Breast epithelium (tissue), 4 donors: ENCODE results near the gene TYRO3. TPM values are rescaled to one million over a fixed set of nuclear protein-coding genes. Genes with fewer than 3 reads are reported as not detected.

ENCODE experiments used
- DNase-seq, 2 donors: peaks; one replicate each; pipeline ENCODE4 v3.0.0-alpha.2; 2019; ENCODE audit warnings: low spot score in 2 of 2
- H3K27ac ChIP-seq, 2 donors: fragments of 200-600 bp; sonication (generic) in 1 of 2; one replicate each; pipeline ENCODE4 v1.5.1; 2016 to 2019; ENCODE audit warnings: mild to moderate bottlenecking in 1 of 2
- H3K27me3 ChIP-seq, 2 donors: fragments of 200-600 bp; sonication (generic) in 1 of 2; one replicate each; pipeline versions ENCODE4 v1.5.1 to v1.6.0; 2017 to 2019; ENCODE audit warnings: control low read depth in 1 of 2, mild to moderate bottlenecking in 1 of 2
- H3K36me3 ChIP-seq: fragments of 200-600 bp; one replicate; pipeline ENCODE4 v1.5.1; 2019
- H3K4me1 ChIP-seq, 2 donors: fragments of 200-600 bp; sonication (generic); one replicate each; pipeline ENCODE4 v1.5.1; 2016 to 2019; ENCODE audit warnings: control low read depth in 1 of 2
- H3K4me3 ChIP-seq, 3 donors: fragments of 200-600 bp; sonication (generic); 1 replicate in 2 of 3; 2 replicates in 1 of 3; pipeline ENCODE4 v1.5.1; 2016 to 2019; ENCODE audit warnings: mild to moderate bottlenecking in 3 of 3, moderate library complexity in 2 of 3
- H3K9me3 ChIP-seq, 2 donors: fragments of 200-600 bp; sonication (generic) in 1 of 2; one replicate each; pipeline ENCODE4 v1.5.1; 2016 to 2019; ENCODE audit warnings: control low read depth in 1 of 2
- POLR2A ChIP-seq: fragments of 450-650 bp; IDR thresholded peaks from one replicate; pipeline ENCODE4 v1.6.1; 2016; ENCODE audit warnings: antibody characterized with exemption, mild to moderate bottlenecking, moderate library complexity
- POLR2AphosphoS5 ChIP-seq, 3 donors: sonication (generic); formaldehyde crosslinking; IDR thresholded peaks; one replicate each; pipeline ENCODE4 v1.6.1; 2017; ENCODE audit warnings: antibody characterized with exemption in 3 of 3
- intact Hi-C: fragments of 100-400 bp; cut with DNase I; formaldehyde crosslinking; loops from one replicate; pipeline ENCODE4 v1.15.1; 2023; ENCODE audit warnings: low total_unique reads
- total RNA-seq, 3 donors: library from RNA; depleted of rRNA; stranded (reverse); fragments of >200 nt; gene quantifications; one replicate each; pipeline ENCODE4 v1.1.0, GENCODE V29; 2016
- TF ChIP-seq, protein P1 (sequence below), 3 donors: fragments of 450-650 bp; IDR thresholded peaks; one replicate each; pipeline ENCODE4 v1.5.1; 2016 to 2017; ENCODE audit warnings: antibody characterized with exemption in 3 of 3, mild to moderate bottlenecking in 3 of 3, moderate library complexity in 3 of 3

TYRO3 gene
- total RNA-seq, 3 donors from 2014 or later = 6.9 to 36.8 (median 8.8) TPM

DNA sequence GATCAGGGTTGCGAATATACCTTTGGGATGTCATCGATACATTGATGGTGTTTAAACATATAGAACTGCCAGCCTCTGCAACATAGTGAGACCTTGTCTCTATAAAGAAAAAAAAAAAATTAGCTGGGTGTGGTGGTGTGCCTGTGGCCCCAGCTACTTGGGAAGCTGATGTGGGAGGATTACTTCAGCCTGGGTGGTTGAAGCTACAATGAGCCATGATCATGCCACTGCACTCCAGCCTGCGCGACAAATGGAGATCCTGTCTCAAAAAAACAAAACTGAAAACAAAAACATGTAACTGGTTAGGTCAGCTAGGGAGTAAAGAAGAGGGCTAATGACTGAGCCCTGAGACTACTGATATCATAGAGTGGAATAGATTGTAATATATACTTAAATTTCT, 70.5 kb downstream of the TYRO3 start:
- Histone ChIP-seq H3K36me3 (no peaks in the 10 kb centered on the region), H3K4me1 (no peaks in the 10 kb centered on the region), H3K27me3 (no peaks in the 10 kb centered on the region), H3K27ac (no peak overlapping the region), H3K9me3 (no peaks in the 10 kb centered on the region), H3K4me3 (no peak overlapping the region)
- TF ChIP-seq POLR2AphosphoS5 (IDR thresholded peaks at IDR 0.05) = no peak
- no peak for TF ChIP-seq POLR2A
- TF ChIP-seq, protein P1, sequence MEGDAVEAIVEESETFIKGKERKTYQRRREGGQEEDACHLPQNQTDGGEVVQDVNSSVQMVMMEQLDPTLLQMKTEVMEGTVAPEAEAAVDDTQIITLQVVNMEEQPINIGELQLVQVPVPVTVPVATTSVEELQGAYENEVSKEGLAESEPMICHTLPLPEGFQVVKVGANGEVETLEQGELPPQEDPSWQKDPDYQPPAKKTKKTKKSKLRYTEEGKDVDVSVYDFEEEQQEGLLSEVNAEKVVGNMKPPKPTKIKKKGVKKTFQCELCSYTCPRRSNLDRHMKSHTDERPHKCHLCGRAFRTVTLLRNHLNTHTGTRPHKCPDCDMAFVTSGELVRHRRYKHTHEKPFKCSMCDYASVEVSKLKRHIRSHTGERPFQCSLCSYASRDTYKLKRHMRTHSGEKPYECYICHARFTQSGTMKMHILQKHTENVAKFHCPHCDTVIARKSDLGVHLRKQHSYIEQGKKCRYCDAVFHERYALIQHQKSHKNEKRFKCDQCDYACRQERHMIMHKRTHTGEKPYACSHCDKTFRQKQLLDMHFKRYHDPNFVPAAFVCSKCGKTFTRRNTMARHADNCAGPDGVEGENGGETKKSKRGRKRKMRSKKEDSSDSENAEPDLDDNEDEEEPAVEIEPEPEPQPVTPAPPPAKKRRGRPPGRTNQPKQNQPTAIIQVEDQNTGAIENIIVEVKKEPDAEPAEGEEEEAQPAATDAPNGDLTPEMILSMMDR (IDR thresholded peaks at IDR 0.05) = no peak
- no peak for DNase-seq
- intact Hi-C loops = no loop called here

DNA sequence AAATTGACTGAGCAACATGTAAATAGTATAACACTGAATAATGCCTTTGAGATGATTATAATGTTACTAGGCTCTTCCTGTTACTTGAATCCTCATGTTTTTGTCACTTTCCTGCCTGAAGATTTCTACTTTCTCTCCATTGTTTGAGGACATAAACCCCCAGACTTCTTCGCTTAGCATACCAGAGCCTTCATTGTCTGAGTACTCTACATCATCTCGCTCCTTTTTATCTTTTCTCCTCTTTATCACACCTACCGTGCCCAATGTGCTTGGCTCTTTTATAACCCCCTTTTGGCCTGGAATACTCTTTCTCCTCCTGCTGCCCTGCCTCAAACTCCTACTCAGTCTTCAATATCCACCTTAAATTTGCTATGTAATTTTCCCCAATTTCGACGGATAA, 70.9 kb downstream of the TYRO3 start:
- no peak for DNase-seq
- Histone ChIP-seq H3K4me3 (no peak overlapping the region), H3K27me3 (no peaks in the 10 kb centered on the region), H3K27ac (no peak overlapping the region), H3K9me3 (no peaks in the 10 kb centered on the region), H3K4me1 (no peaks in the 10 kb centered on the region), H3K36me3 (no peaks in the 10 kb centered on the region)
- TF ChIP-seq POLR2A (no peak), POLR2AphosphoS5 (IDR thresholded peaks at IDR 0.05) (no peak)
- TF ChIP-seq, protein P1 (IDR thresholded peaks at IDR 0.05) = no peak
- intact Hi-C loops = no loop called here

DNA sequence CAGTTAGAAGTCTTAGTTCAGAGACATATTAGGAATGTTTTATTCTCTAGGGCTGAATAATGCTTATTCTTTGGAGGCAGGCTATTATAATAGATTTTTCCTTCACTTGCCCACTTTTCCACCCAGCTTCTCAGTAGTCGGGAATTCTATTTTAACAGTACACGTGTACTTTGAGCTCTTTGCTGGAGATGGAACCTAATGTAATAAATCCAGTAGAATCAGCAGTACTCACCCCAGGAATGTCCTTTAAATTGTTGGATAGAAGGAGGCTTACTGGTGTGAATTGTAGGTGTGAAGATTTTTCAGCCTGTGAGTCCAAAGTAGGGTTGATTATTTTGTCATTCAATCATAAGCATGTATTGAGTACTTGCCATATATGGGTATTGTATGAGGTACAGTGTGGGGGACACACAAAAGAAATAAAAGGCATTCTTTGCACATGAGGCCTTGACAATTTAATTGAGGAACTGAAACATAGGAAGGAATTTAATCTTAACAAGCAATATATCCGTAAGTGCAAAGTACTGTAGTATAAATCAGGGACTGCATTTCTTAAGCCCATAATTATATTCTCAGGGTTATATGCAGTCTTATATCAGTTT, 71.7 kb downstream of the TYRO3 start:
- no peaks in the 10 kb centered on the region for H3K36me3 ChIP-seq
- intact Hi-C loops = no loop called here
- no peak for DNase-seq
- H3K4me1 ChIP-seq = no peaks in the 10 kb centered on the region
- no peak overlapping the region for H3K4me3 ChIP-seq
- H3K27me3 ChIP-seq = no peaks in the 10 kb centered on the region
- H3K27ac ChIP-seq = no peak overlapping the region
- no peaks in the 10 kb centered on the region for H3K9me3 ChIP-seq
- TF ChIP-seq POLR2A (no peak), POLR2AphosphoS5 (IDR thresholded peaks at IDR 0.05) (no peak)
- TF ChIP-seq, protein P1 (IDR thresholded peaks at IDR 0.05) = no peak

DNA sequence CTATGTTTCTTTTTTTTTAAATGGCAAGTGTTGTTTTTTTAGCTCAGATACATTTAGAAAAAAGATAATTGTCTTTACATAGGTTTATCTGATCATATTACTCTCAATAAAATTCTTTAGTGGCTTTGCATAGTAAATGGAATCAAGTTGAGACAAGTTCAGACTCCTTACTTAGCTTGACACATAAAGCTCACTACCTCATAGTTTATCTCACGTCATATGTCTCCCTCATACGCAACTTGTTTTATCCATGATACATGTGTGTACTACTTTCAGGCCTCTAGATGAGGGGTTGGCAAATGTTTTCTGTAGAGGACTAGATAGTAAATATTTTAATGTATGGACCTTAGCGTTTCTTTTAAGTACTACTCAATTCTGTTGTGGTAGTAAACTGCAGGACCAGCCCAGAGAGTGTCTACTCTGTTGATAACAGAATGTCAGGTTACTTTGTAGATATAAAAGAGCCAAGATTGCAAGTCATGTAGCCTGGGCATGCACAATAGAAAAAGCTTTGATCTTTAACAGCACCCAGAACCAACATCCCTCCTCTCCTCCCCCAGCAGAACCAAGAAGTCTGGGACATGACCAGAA, 73.0 kb downstream of the TYRO3 start:
- Histone ChIP-seq H3K4me1 (no peaks in the 10 kb centered on the region), H3K27me3 (no peaks in the 10 kb centered on the region), H3K9me3 (no peaks in the 10 kb centered on the region), H3K27ac (no peak overlapping the region), H3K4me3 (no peak overlapping the region), H3K36me3 (no peaks in the 10 kb centered on the region)
- DNase-seq = no peak
- TF ChIP-seq, protein P1 (IDR thresholded peaks at IDR 0.05) = no peak
- TF ChIP-seq POLR2A (no peak), POLR2AphosphoS5 (IDR thresholded peaks at IDR 0.05) (no peak)
- intact Hi-C loops = no loop called here

Other genes starting within 250 kb of the TYRO3 start
- under 1 TPM; 0.33 to 0.80 (median 0.44) TPM for gene OIP5, start 226.6 kb upstream of the TYRO3 start, total RNA-seq
- 1 to 10 TPM; 5.0 to 8.2 (median 6.9) TPM for gene NUSAP1, start 226.3 kb upstream of the TYRO3 start, total RNA-seq
- 10 to 100 TPM in 2 of 3 donors, 1 to 10 TPM in 1; 6.9 to 19.9 (median 14.7) TPM for gene NDUFAF1, start 156.7 kb upstream of the TYRO3 start, total RNA-seq
- 10 to 100 TPM; 33.1 to 49.0 (median 34.2) TPM for gene RTF1, start 142.1 kb upstream of the TYRO3 start, total RNA-seq
- gene ITPKA, start 65.3 kb upstream of the TYRO3 start, total RNA-seq = under 1 TPM in 1 of 3 donors, not detected in 2; 0.15 TPM
- gene LTK, start 45.4 kb upstream of the TYRO3 start, total RNA-seq = under 1 TPM in 2 of 3 donors, not detected in 1; 0.29 to 0.66 TPM
- gene RPAP1, start 15.0 kb upstream of the TYRO3 start, total RNA-seq = 10 to 100 TPM; 22.7 to 28.2 (median 27.1) TPM
- 10 to 100 TPM; 37.8 to 70.2 (median 65.9) TPM for gene MGA, start 101.2 kb downstream of the TYRO3 start, total RNA-seq
- 10 to 100 TPM; 11.5 to 29.3 (median 24.3) TPM for gene MAPKBP1, start 215.3 kb downstream of the TYRO3 start, total RNA-seq